HL-60 (cell line): ENCODE results near the gene LSM5.

Experiments used
- DNase-seq, 2 experiments: peaks; one replicate each; pipeline ENCODE4 v3.0.0-alpha.2; 2010 to 2020; ENCODE audit warnings: low read depth in 1 of 2, low spot score in 1 of 2
- H3K27ac ChIP-seq: fragments of 250-450 bp; sonication (Bioruptor Pico); replicated peaks from 2 replicates; pipeline ENCODE4 v1.5.1; 2020; ENCODE audit warnings: mild to moderate bottlenecking, moderate library complexity
- H3K27me3 ChIP-seq: fragments of 250-450 bp; sonication (Bioruptor Pico); 2 replicates; pipeline ENCODE4 v1.5.1; 2021; ENCODE audit warnings: mild to moderate bottlenecking, moderate library complexity; ENCODE audit not compliant: insufficient read depth, poor library complexity, severe bottlenecking
- H3K4me3 ChIP-seq: replicated peaks from 2 replicates; pipeline ENCODE4 v1.5.1; 2011; ENCODE audit warnings: mild to moderate bottlenecking, control low read depth, low read length; ENCODE audit not compliant: insufficient read depth
- CTCF ChIP-seq: IDR thresholded peaks from one replicate; pipeline ENCODE4 v1.5.1; 2011; ENCODE audit warnings: low read length, control low read depth, inconsistent platforms; ENCODE audit not compliant: insufficient read depth
- GABPA ChIP-seq: IDR thresholded peaks from 2 replicates; pipeline ENCODE4 v1.6.1; 2012; ENCODE audit warnings: low read depth
- POLR2AphosphoS5 ChIP-seq: IDR thresholded peaks from 2 replicates; pipeline ENCODE4 v1.6.1; 2012; ENCODE audit warnings: low read depth
- REST ChIP-seq: IDR thresholded peaks from 2 replicates; pipeline ENCODE4 v1.6.1; 2012; ENCODE audit warnings: low read depth; ENCODE audit not compliant: insufficient replicate concordance
- SPI1 ChIP-seq: IDR thresholded peaks from 2 replicates; pipeline ENCODE4 v1.6.1; 2012; ENCODE audit warnings: low read depth, mild to moderate bottlenecking, borderline replicate concordance

Gene LSM5

GRCh38 chr7:32533276-32534029 lies 43.3 kb upstream of the LSM5 start:
- Histone ChIP-seq H3K4me3 (no peak overlapping the region), H3K27ac (peak overlapping the region; percentile 12; the same call in 1 of the 2 replicates), H3K27me3 (no peaks in the 10 kb centered on the region)
- DNase-seq, result no peak
- TF ChIP-seq POLR2AphosphoS5 (no peak), CTCF (no peak), SPI1 (no peak), REST (no peak), GABPA (no peak)

GRCh38 chr7:32532716-32533115 lies 42.5 kb upstream of the LSM5 start:
- no peaks in the 10 kb centered on the region for H3K27me3 ChIP-seq
- H3K4me3 ChIP-seq, result no peak overlapping the region
- H3K27ac ChIP-seq, result no peak overlapping the region
- no peak for DNase-seq
- no peak for TF ChIP-seq SPI1
- TF ChIP-seq CTCF, result no peak
- no peak for TF ChIP-seq POLR2AphosphoS5
- TF ChIP-seq GABPA, result no peak
- TF ChIP-seq REST, result no peak

GRCh38 chr7:32532086-32532485 lies 41.9 kb upstream of the LSM5 start:
- no peak for DNase-seq
- Histone ChIP-seq H3K4me3 (no peak overlapping the region), H3K27ac (no peak overlapping the region), H3K27me3 (no peaks in the 10 kb centered on the region)
- TF ChIP-seq POLR2AphosphoS5, result no peak
- TF ChIP-seq CTCF, result no peak
- TF ChIP-seq GABPA, result no peak
- TF ChIP-seq REST, result no peak
- TF ChIP-seq SPI1, result no peak
